Activated CD4-positive, alpha-beta T cell treated with anti-CD3 and anti-CD28 coated beads, Interleukin-2, amount 50 U/mL, for 48 hours (primary cell): ENCODE measurements around the gene EIF5A.
A peak's percentile ranks its signal among the peaks of the same experiment; 100 is the strongest.

Experiments
- DNase-seq, 2 experiments: peaks; one replicate each; pipeline ENCODE4 v3.0.0-alpha.2; 2020

EIF5A gene

DNA sequence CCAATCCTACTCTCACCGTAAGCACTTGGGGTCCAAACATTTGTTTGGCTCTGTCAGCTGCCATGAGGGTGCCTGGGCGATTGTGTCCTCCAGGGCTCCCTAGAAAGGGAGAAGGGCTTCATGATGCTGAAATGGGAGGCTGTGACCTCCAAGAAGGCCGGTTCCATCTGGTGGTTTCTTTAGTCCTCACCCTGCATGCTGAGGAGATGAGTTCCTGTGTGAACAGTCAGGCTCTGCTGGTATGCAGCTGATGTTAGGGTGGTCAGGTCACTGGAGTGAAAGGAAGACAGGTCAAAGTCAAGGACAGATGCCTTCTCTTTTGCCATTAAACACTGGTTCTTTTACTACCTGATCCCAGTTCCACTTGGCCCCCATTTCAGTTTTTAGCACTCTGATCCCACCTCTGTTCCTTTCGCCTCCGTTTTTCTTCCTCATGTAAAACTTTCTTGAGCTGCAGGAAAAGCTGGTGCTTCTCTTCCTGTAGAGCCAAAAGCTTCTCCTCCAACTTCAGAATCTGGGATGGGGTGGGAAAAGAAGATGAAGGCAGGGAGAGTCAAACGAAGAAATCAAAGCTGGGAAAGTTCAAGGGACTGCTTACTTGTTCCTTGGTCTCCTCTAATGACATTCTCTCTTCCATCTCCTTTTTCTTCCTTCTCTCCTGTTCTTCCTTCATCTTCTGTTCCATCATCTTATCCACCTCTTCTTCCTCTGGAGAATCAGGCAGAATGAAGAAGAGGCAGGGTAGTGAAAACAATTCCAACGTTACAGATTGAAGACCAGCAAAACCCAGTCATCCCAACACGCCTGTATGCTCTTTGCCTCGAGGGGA lies 6.7 kb downstream of the EIF5A start:
- no peak for DNase-seq

DNA sequence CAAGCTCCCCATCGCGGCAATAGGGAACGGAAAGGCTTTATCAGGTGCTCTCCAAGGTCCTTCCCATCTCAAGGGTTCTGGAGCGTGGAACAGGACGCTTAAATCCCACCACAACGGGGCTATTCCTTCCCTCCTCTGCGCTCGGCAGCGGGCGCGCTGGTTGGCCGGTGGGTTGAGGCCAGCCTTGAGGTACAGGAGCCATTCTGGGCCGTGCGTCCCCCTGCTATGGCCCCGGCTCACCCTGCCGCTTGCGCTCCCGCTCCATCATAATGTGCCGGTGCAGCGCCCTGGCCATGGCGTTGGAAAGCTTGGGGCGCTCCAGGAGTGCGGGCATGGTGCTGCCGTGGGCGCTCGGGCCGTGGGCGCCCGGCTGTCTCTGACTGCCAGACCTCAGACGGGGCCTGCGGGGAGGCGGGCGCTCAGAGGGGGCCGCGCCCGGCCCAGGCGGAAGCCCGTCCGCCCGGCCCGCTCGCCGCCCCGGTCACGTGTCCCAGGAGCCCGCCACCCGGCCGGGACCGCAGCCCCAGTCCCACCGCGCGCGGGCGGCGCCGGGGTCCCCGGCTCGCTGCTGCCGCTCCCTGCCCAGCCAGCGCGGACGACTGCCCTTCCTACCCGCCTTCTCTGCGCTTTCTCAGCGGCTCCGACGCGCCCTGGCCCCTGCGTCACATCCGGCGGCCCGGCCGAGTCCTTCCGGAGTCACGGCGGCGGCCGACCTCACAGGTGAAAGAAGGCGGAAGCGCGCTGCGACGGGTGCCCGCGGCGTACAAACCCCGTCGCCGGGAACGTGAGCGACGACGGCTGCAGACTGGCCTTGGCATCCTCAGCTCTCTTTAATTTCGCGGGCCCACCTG lies 7.5 kb downstream of the EIF5A start, which contains the start of gene GPS2:
Gene GPS2 (minus strand): TSS at position 642 of the 851 bp plus-strand sequence. CDS start 308 bp downstream, at position 334.
- peak; percentile 93 to 94 for DNase-seq

DNA sequence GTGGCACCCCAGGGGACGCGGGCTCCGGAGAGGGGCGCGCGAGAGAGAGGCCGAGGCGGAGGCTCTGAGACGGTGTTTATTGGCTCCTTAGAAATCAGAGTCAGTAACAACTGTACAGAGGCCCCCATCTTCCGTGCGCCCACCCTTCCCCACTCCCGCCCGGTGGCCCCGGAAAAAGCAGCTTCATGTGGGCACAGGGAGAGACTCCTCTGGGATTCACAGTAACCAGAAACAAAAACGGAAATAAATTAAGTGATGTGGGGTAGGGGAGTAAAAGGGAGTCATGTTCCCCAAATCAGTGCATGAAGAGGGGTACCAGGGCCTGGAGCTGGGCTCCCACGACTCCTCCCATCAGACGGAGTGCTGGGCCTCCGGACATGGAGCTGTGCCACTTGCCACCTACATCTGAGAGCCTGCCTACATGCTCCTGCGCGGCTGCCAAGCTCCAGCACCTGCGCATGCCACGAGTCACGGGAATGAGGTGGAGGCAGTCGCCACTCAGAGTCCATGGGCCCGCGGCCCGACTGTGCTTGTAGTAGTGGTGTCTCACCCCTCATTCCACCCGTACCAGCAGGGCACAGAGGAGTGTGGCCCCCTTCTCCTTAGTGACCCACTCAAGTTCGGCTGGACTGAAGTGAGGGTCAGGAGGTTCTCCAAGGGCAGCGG lies 8.3 kb downstream of the EIF5A start:
- DNase-seq, result no peak

DNA sequence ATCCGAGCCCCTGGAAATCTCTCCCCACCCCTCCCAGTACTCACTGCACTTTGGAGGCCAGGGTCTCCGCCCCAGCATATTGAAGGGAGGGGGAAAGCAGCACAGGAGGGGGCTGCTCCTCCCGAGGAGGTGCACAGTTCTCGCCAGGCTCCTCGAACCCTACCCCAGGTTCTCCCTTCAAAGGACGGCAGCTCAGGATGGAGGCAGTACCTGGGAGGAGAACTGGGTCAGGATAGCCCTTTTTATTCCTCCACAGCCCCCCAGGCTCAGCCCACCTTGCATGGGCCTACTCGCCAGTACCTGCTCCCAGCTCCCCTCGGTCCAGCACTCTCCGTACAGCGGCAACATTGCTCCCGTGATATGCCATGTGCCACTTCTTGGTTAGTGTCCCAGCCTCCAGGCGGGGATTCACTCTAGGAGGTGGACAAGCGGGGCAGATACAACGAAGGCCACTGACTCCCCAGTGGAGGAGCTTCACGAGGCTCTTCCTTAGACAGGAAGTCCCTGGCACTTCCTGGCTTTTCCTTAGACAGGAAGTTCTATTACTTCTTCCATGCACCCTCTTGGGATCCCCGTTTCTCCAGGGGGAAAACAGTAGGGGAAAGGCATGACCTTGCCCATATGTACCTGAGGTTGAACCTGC lies 9.9 kb downstream of the EIF5A start:
- no peak for DNase-seq

DNA sequence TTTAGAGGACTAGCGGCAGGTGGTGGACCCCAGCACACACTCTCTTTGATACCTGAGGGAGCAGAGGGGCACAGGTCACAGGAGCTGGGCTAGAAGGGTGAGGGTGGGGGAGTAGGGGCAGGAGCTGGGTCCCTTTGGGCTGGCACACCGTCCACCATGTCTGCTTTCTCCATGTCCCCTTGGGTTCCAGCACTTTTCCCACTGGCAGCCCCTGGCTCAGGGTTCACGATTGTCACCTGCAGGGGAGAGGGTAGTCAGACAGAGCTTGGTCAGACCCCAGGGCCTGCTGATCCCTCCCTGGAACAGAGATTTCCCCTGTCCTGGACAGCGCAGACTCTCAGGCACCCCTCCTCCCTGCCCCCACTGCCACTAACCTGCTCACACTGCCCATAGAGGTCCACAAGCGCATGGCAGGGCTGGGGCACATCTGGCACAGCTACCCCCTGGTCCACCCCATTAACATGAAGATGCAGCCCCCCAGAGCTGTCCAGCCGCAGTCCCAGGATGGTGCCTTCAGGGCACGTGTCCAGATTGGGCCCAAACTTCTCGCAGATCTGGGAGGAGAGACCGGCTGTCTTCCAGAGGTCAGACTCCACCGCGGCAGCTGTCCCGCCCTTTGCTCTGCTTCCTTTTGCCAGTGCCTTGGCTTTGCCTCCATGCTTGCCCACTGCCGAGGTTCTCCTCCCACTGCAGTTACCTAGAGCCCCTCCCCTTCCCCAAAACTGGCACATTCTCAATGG lies 10.9 kb downstream of the EIF5A start:
- DNase-seq, result no peak

DNA sequence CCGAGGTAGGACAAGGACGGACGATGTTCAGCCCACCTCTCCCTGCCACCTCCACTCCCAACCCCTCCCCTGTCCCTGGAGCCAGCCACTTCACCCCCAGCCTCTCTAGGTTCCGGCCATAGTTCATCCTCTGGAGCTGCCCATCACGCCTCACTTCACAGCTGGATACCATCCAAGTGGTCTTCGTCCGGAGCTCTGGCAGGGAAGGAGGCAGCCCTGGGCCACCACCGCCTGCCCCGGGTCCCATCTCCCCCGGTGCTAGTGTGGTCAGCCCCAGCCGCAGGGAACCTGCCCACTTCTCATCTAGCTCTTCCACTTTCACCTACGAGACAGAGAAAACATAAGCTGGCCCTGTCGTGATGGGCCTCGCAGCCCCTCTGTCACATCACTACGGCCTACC lies 14.0 kb downstream of the EIF5A start:
- no peak for DNase-seq

- DNase-seq, result no peak
Observed at GRCh38 chr17:7322520-7323194, 15.2 kb downstream of the EIF5A start.

GRCh38 chr17:7323731-7324437 lies 16.5 kb downstream of the EIF5A start:
- DNase-seq, result peak; percentile 76 to 78

- DNase-seq, result no peak
Observed at GRCh38 chr17:7324438-7324779, 17.0 kb downstream of the EIF5A start.

GRCh38 chr17:7325031-7325528 lies 17.7 kb downstream of the EIF5A start:
- no peak for DNase-seq

DNA sequence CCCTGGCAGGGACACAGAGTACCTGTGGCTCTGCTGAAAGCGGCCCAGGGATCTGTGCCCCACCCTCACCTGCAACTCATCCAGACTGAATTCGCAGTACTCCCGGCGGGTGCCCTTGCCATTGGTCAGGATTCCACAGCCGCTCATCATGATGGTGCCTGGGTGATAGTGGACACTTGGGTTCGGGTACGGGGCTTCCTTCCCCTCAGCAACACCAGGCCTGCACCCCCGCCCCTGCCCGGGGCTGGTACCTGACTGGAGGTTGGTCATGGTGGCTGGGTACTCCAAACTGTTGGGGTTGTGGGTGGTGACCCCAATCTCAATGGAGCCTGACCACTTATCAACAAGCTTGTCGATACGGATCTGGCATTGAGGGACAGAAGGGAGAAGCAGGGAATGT lies 18.8 kb downstream of the EIF5A start:
- no peak for DNase-seq

DNA sequence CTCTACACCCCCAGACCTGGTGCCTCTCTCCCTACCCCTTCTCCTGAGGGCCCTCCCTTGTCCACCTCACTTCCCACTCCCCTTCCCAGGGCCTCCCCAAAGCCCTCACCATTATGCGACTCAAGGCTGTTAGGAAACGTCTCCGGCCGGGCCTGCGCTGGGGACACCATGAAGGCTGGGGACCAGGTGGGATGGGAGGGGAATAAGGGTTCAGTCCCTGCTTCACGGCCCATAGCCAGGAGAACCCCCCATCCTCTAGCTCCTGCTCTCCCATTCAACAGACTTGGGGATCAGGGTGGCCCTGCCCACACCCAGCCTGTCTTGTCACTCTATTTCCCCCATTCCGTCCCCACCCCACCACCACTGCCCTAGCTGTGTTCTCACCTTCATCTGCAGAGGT lies 19.6 kb downstream of the EIF5A start:
- no peak for DNase-seq

- no peak for DNase-seq
Observed at GRCh38 chr17:7327501-7327900, 20.1 kb downstream of the EIF5A start.

DNA sequence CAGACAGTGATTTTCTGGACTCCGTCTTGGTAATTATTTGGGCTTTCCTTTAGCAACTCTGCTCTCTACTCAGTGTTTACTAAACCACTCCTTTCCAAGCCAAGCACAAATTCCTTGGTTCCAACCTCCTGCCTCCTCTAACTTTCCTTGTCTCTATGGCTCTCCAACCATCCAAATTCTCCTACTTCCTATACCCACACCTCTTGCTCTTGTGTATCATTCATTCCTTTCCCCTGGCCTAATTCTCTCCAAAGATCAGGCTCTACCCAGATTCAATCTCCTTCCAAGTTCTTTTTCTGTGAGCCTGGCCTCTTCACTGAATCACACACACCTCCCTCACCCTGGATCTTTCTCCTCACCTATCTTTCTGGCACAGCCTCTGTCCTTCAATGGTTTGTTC lies 20.6 kb downstream of the EIF5A start:
- DNase-seq, result no peak

DNA sequence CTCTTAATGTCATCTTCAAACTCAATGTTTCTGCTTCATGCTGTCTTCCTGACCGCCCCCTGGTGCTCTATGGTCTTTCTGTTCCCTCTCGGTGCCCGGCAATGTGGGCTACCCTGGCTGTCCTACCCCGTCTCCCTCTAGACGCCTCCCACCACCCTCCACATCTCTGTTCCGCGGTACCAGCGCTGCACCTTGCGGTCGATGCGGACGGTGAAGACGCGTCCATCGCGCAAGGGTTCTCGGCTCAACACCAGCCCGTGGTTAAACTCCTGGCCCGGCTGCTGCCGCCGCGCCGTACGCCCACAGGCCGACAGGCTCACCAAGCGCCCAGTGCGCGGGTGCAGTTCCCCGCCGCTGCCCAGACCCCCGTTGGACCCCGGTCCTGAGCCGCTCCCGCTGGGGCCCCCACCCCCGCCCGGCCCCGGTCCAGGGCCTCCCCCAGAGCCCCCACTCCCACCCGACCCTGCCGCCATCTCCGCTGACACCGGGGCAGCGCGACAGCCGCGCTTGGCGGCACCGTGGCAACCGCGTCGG lies 21.5 kb downstream of the EIF5A start, which contains the start of gene NEURL4:
Gene NEURL4 (minus strand): TSS at position 496 of the 534 bp plus-strand sequence. CDS start 23 bp downstream, at position 473.
- DNase-seq, result peak in 1 of 2 experiments; percentile 48

DNA sequence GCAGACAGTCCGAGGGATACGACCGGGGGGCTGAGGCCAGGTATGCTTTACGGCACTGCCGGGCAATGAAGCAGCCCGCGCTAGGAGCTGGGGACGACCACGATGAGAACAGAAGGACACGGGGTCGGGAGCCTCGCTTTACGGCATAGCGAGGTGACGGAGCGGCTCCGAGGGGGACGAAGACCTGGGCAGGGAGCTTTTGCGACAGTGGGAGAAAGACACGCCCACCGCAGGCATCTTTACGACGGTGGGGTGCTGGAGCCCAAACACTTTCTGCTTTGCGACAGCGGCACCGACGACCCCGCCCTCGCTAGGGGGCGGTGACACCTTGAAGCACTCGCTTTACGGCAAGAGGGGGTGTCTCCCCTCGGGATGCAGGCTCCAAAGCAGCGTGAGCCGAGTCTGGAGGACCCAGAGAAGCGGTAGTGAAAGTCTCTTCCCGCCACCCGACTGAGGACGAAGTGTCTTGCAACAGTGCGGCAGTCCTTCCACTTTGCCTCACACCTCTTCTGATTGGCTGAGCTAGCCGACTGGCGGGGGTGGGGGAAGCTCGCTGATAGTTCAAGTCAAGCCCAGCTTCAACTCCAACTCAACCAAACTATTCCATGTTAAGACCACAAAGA lies 22.1 kb downstream of the EIF5A start:
- DNase-seq, result peak; percentile 95 to 97

- DNase-seq, result peak; percentile 81 to 86
Observed at GRCh38 chr17:7329997-7330637, 22.7 kb downstream of the EIF5A start.

GRCh38 chr17:7330638-7331015 lies 23.2 kb downstream of the EIF5A start:
- no peak for DNase-seq

DNA sequence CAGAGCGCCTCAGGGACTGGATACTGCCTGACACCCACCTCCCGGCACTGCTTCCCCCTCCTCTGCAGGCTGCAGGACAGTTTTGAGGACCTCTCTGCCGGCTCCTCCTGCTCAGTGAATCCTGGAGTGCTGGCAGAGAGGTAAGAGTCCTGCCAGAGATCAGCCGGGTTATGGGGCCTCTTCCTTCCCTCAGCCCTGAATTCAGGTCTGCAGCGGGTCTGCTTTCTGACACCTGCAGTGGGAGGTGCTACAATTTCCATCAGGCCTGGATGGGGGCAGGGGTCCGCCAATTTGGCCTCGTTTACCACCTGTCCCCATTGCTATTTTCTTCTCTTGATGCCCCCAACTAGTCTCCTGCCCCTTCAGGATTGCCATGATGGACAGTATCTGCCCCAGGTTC lies 24.7 kb downstream of the EIF5A start:
- DNase-seq, result no peak
